Measurements from ENCODE around the gene PAOX.
"Not testable (repeated sequence)": the region's sequence is repeated elsewhere in the genome, so short reads cannot be mapped to it uniquely, and the experiment has no call there.

Gene PAOX

DNA sequence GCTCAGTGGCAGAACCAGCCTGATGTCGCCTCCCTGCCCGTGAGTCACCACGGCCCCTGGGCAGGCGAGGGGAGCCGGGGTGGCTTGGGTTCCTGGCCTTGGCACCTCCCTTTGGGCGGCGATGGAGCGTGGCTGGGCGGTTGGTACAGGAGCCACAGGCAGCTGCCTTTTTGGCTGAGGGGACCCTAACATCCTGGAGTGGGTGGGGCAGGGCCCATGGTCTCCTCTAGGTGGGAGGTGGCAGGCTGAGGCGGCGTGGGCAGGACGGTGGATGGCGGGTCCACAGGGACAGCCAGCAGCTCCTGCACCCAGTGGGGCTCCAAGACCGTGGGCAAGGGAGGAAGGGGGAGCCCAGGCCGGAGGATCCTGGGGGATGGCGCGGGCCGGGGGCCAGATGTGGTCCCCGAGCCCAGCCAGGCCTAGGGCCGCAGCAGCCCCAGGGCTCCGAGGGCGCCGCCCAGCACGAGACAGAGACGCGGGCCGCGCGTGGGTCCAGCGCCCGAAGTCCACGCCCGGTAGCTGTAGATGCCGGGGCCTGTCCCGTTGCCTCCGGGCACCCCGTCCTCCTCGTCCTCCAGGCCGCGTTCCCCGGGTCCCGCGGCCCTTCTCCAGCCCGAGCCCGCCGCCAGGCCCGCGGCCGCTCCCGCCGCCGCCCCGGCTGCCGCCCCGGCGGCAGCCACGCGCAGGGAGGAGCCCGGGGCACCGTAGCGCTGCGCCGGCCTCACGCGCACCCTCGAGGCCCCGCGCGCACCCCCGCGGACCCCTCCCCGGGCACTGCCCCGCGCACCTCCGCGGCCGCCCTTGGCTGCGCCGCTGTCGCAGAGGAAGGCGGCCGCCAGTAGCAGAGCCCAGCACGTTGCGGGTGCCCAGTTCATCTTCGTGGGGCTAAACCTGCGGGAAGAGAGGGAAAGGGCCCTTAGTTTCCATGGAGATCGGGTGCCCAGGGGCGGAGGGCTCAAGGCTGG is 44.0 kb downstream of the PAOX start:
- Histone ChIP-seq H3K4me1 (ENCODE audit: control insufficient read depth, insufficient read depth, low read length) (no peaks in the 10 kb centered on the region; the same call in 1 of the 2 replicates), H3K36me3 (ENCODE audit: control insufficient read depth in 2 of 2, insufficient read depth in 1 of 2, low read length in 2 of 2) (peaks cover 0 to 43% of the 10 kb centered on the region in 2 experiments; a peak in 1 of 3 replicates), H3K27ac (ENCODE audit: extremely low read depth, low read depth, low read length) (no peak overlapping the region), H3K9me3 (ENCODE audit: control insufficient read depth, insufficient read depth, low read depth, low read length) (no peaks in the 10 kb centered on the region), H3K4me3 (ENCODE audit: low read depth, low read length) (no peak overlapping the region)
- CTCF ChIA-PET = interaction anchor here (1.8 kb wide), 1 partner anchor 15 kb away, joined by 7 read pairs; no protein-coding TSS in a partner anchor
- POLR2A ChIA-PET = no interaction called here
- TF ChIP-seq EGR2 (tag by site-specific recombination; IDR thresholded peaks at IDR 0.05; ENCODE audit: low read depth) (peak; percentile 28; the same call in 1 of the 2 replicates), ZNF23 (tag by site-specific recombination; IDR thresholded peaks at IDR 0.05; ENCODE audit: borderline replicate concordance) (no peak), REPIN1 (tag by site-specific recombination; IDR thresholded peaks at IDR 0.05; ENCODE audit: low read depth) (no peak), ZNF174 (tag by site-specific recombination; IDR thresholded peaks at IDR 0.05) (no peak)

DNA sequence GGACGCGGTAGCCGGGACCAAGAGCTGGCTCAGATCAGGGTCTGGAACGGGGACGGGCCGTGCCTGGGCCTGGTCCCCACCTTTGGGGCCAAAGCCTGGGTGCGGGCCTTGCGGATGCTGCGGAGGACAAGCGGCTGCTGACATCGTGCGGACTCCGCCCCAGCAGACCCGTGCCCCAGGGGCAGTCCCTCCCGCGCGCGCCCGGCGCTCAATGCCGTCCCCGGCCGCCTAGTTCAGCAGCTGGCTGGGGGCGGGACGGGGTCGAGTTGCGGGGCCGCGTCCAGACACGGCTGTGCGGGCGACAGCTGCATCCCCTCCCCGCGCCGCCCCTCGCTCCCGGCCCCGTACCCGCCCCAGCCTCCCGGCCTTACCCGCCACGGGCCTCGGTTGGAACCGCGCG is 45.0 kb downstream of the PAOX start:
- H3K27ac ChIP-seq (ENCODE audit: extremely low read depth, low read depth, low read length); H3K4me3 ChIP-seq (ENCODE audit: low read depth, low read length); CTCF ChIA-PET; H3K4me1 ChIP-seq (ENCODE audit: control insufficient read depth, insufficient read depth, low read length); H3K9me3 ChIP-seq (ENCODE audit: control insufficient read depth, insufficient read depth, low read depth, low read length); POLR2A ChIA-PET: not testable (repeated sequence)
- H3K36me3 ChIP-seq (ENCODE audit: control insufficient read depth in 2 of 2, insufficient read depth in 1 of 2, low read length in 2 of 2) = peaks cover 0 to 32% of the 10 kb centered on the region in 2 experiments; a peak in 1 of 3 replicates

DNA sequence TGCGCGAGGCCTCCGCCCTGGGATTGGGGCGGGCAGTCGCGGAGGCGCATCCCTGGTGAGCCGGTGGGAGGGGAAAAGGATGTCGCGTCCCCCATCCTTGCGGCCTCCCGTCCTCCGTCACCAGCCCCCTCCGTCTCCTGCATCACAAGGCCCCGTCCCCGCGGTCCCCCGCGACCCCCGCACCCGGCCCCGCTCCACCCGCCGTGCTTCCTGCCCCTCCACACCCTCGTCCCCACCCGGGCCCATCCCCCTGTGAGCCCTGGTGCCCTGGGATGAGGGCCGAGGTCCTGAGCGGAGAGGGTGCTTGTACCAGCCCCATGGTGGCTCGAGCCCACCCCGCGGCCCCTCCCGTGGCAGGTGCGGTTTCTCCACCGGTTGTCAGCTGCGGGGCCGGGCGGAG is 45.5 kb downstream of the PAOX start, which contains the start of gene SPRN:
Gene SPRN, minus strand, starts transcription at position 25 of the 400 bp plus-strand sequence. CDS start 944 bp downstream, outside the sequence.
- H3K9me3 ChIP-seq (ENCODE audit: control insufficient read depth, insufficient read depth, low read depth, low read length) = not testable (repeated sequence)

DNA sequence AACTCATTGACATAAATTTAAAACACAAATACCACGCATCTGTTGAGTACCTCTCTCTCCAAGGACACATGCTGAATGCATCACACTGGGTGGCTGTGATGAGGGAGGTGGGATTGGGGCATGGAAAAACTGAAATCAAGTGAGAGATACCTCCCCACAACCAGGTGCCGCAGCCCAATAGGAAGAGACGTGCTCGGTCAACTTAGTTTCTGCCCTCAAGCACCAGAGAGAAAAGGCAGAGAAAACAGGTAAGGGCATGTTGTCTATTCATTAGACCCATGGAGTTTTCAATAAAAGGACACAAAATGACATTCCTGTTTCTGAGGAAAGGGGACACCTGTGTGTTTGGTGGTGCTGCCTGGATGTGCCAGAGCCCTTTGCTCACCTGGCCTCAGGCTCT is 50.5 kb downstream of the PAOX start:
- ChIA-PET POLR2A (interaction anchor here (0.9 kb wide), 1 partner anchor 144 kb away, joined by 3 read pairs; no protein-coding TSS in a partner anchor), CTCF (interaction anchor here (0.7 kb wide), 1 partner anchor 31 kb away, joined by 3 read pairs; no protein-coding TSS in a partner anchor)
- H3K36me3 ChIP-seq (ENCODE audit: control insufficient read depth in 2 of 2, insufficient read depth in 1 of 2, low read length in 2 of 2); H3K4me1 ChIP-seq (ENCODE audit: control insufficient read depth, insufficient read depth, low read length); H3K4me3 ChIP-seq (ENCODE audit: low read depth, low read length); H3K27ac ChIP-seq (ENCODE audit: extremely low read depth, low read depth, low read length); H3K9me3 ChIP-seq (ENCODE audit: control insufficient read depth, insufficient read depth, low read depth, low read length): not testable (repeated sequence)

More for the DNA sequence above, 45.5 kb downstream of the PAOX start, which contains the start of gene SPRN:
- peaks cover 0 to 27% of the 10 kb centered on the region in 2 experiments; a peak in 1 of 3 replicates for H3K36me3 ChIP-seq (ENCODE audit: control insufficient read depth in 2 of 2, insufficient read depth in 1 of 2, low read length in 2 of 2)
- H3K27ac ChIP-seq (ENCODE audit: extremely low read depth, low read depth, low read length); H3K4me3 ChIP-seq (ENCODE audit: low read depth, low read length); POLR2A ChIA-PET; CTCF ChIA-PET; H3K4me1 ChIP-seq (ENCODE audit: control insufficient read depth, insufficient read depth, low read length): not testable (repeated sequence)

DNA sequence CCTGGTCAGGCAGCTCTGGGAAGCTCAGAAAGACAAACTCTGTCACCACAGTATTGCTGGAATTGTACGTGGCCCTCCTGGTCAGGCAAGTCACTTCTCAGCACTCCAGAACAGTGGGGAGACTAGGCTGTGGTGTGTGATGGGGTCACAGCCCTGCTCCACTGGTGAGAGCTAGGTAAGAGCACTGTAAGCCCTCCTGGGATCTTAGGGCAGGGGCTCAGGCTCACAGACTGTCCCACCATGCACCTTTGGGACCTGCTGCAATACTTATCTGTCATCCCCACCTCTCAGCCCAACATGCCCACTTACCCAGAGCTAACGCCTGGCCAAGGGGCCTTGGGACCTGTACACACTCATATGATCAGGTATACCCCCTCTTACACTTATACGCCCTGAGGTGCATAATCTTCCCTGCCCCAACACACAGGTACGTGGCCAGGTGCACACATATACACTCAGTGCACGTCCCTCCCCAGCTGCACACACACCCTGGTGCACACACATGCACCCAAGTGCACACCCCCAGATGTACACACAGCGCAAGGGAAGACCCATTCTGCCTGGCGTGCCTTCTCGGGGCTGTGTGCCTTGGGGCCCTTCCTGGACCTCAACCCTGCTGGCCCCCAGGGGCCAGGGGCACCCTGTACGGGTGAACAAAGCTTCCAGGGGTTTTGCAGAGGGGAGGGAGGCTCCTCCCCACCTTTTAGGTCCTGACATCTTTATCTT is 53.0 kb downstream of the PAOX start:
- H3K9me3 ChIP-seq (ENCODE audit: control insufficient read depth, insufficient read depth, low read depth, low read length); H3K36me3 ChIP-seq (ENCODE audit: control insufficient read depth in 2 of 2, insufficient read depth in 1 of 2, low read length in 2 of 2); H3K4me1 ChIP-seq (ENCODE audit: control insufficient read depth, insufficient read depth, low read length); CTCF ChIA-PET; H3K4me3 ChIP-seq (ENCODE audit: low read depth, low read length); H3K27ac ChIP-seq (ENCODE audit: extremely low read depth, low read depth, low read length); POLR2A ChIA-PET: not testable (repeated sequence)

DNA sequence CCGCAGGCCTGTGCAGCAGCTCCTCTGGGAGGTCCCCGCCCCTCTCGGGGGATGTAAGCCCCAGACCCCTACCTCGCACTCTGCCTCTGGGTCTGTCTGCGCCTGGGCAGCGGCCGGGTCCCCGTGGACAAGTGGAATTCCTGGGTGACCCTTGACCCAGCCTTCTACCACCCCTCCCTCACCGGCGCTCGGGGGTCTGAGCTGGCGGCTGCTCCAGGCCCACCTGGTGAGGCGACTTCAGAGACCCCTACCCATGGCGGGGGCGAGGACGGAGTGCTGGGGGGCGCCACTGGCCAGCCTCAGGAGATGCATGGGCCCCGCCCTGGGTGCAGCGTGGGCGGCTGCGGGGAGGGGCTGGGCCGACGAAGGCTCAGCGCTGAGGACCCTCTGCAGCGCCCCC is 53.7 kb downstream of the PAOX start:
- POLR2A ChIA-PET; H3K9me3 ChIP-seq (ENCODE audit: control insufficient read depth, insufficient read depth, low read depth, low read length); H3K27ac ChIP-seq (ENCODE audit: extremely low read depth, low read depth, low read length); H3K36me3 ChIP-seq (ENCODE audit: control insufficient read depth in 2 of 2, insufficient read depth in 1 of 2, low read length in 2 of 2); H3K4me1 ChIP-seq (ENCODE audit: control insufficient read depth, insufficient read depth, low read length); CTCF ChIA-PET; H3K4me3 ChIP-seq (ENCODE audit: low read depth, low read length): not testable (repeated sequence)

All from HEK293 (cell line).